ENCODE data around the gene ZBTB7C. TPM values are rescaled to one million over a fixed set of nuclear protein-coding genes. Genes with fewer than 3 reads are reported as not detected.
A peak's percentile ranks its signal among the peaks of the same experiment; 100 is the strongest.

ZBTB7C gene
- total and polyA plus RNA-seq, 4 experiments from 2014 or later, result 0.23 TPM; not detected in 3

DNA sequence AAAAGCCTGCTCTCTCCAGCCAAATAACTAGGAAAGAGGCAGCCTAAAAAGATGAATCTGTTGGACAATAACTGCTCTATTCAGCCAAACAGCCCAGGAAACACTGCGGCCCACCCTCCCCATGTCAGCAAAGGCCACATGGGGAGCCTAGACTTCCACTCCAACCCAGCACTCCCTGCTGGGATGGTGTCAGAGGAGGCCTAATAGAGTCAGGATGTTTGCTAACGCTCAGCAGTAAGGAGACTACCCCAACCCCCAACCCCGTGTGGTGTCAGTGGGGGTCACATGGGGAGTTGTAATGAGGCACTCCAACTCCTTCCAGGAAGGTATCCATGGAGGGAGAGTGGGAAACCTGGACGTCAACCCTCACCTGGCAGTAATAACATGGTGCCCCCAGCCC lies 41.6 kb downstream of the ZBTB7C start:
- H3K4me3 Mint-ChIP-seq, result no peak overlapping the region
- H3K36me3 Mint-ChIP-seq, result no peaks in the 10 kb centered on the region
- Histone ChIP-seq H3K4me1 (ENCODE audit: insufficient read depth, low read length) (no peaks in the 10 kb centered on the region), H3K9me3 (ENCODE audit: control insufficient read depth in 1 of 2, low read length in 2 of 2) (no peaks in the 10 kb centered on the region), H3K27me3 (ENCODE audit: insufficient read depth, low read length) (no peaks in the 10 kb centered on the region), H3K4me3 (ENCODE audit: low read length in 2 of 2) (no peak overlapping the region), H3K36me3 (ENCODE audit: insufficient read depth, low read length) (no peaks in the 10 kb centered on the region), H3K27ac (ENCODE audit: low read depth, low read length) (no peak overlapping the region)
- peaks cover 8 to 12% of the 10 kb centered on the region in 2 donors for H3K27me3 Mint-ChIP-seq
- POLR2A ChIA-PET (ENCODE audit: partially characterized antibody), result no interaction called here
- CTCF ChIA-PET (ENCODE audit: partially characterized antibody), result no interaction called here
- H3K9me3 Mint-ChIP-seq, result peaks cover 3 to 23% (median 10%) of the 10 kb centered on the region in 8 donors
- no peak overlapping the region for H3K27ac Mint-ChIP-seq
- intact Hi-C loops (cut with micrococcal nuclease), result no loop called here
- H3K4me1 Mint-ChIP-seq, result no peaks in the 10 kb centered on the region
- DNase-seq, result no peak

DNA sequence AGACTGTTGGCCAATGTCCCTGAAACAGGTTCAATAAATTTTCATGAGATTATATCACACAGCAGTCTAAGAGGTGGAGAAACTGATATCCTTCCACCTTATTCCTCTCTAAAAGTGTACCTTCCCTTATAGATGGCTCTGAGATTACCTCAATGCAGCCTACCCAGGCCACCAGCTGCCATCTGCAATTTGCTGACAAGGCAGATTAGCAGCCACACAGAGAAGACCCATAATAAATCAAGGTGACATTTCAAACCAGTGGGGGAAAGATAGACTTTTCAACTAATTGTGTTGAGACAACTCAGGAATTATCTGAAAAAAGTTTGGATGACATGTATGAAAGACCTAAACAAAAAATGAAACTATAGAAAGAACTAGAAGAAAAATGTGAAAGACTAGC lies 43.2 kb downstream of the ZBTB7C start:
- POLR2A ChIA-PET (ENCODE audit: partially characterized antibody), result no interaction called here
- H3K9me3 Mint-ChIP-seq, result peaks cover 3 to 23% (median 10%) of the 10 kb centered on the region in 8 donors
- Histone ChIP-seq H3K9me3 (ENCODE audit: control insufficient read depth in 1 of 2, low read length in 2 of 2) (no peaks in the 10 kb centered on the region), H3K27me3 (ENCODE audit: insufficient read depth, low read length) (no peaks in the 10 kb centered on the region), H3K27ac (ENCODE audit: low read depth, low read length) (no peak overlapping the region), H3K4me3 (ENCODE audit: low read length in 2 of 2) (no peak overlapping the region), H3K36me3 (ENCODE audit: insufficient read depth, low read length) (no peaks in the 10 kb centered on the region), H3K4me1 (ENCODE audit: insufficient read depth, low read length) (no peaks in the 10 kb centered on the region)
- CTCF ChIA-PET (ENCODE audit: partially characterized antibody), result no interaction called here
- peaks cover 11 to 12% of the 10 kb centered on the region in 2 donors for H3K27me3 Mint-ChIP-seq
- no peaks in the 10 kb centered on the region for H3K36me3 Mint-ChIP-seq
- DNase-seq, result no peak
- H3K4me1 Mint-ChIP-seq, result no peaks in the 10 kb centered on the region
- no peak overlapping the region for H3K4me3 Mint-ChIP-seq
- H3K27ac Mint-ChIP-seq, result no peak overlapping the region
- intact Hi-C loops (cut with micrococcal nuclease), result no loop called here

DNA sequence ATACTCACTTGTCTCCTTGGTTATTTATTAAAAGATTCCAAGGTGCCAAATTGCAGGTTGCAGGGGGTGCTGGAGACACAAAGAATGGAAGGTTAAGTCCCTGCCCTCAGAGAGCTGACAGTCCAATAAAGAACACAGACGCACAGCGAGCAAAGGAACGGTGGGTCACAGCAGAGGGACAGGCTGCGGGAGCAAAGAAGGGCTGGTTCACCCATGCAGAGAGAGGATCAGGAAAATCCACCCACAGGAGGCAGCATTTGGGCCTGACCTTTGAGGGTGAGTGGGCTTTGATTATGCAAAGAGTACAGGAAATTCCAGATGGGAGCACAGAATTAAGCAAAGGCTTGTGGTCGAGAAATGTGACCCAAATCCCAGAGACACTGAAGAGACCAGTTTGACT lies 45.0 kb downstream of the ZBTB7C start:
- no peaks in the 10 kb centered on the region for H3K36me3 Mint-ChIP-seq
- POLR2A ChIA-PET (ENCODE audit: partially characterized antibody), result no interaction called here
- Histone ChIP-seq H3K27ac (ENCODE audit: low read depth, low read length) (no peak overlapping the region), H3K4me3 (ENCODE audit: low read length in 2 of 2) (no peak overlapping the region), H3K27me3 (ENCODE audit: insufficient read depth, low read length) (no peaks in the 10 kb centered on the region), H3K9me3 (ENCODE audit: control insufficient read depth in 1 of 2, low read length in 2 of 2) (no peaks in the 10 kb centered on the region), H3K36me3 (ENCODE audit: insufficient read depth, low read length) (no peaks in the 10 kb centered on the region), H3K4me1 (ENCODE audit: insufficient read depth, low read length) (no peaks in the 10 kb centered on the region)
- DNase-seq, result no peak
- H3K27me3 Mint-ChIP-seq, result peaks cover 12 to 21% of the 10 kb centered on the region in 2 donors
- H3K9me3 Mint-ChIP-seq, result peaks cover 3 to 19% (median 10%) of the 10 kb centered on the region in 8 donors
- no peak overlapping the region for H3K27ac Mint-ChIP-seq
- H3K4me1 Mint-ChIP-seq, result no peaks in the 10 kb centered on the region
- CTCF ChIA-PET (ENCODE audit: partially characterized antibody), result no interaction called here
- intact Hi-C loops (cut with micrococcal nuclease), result no loop called here
- peak overlapping the region in 1 of 8 donors; percentile 44 for H3K4me3 Mint-ChIP-seq

DNA sequence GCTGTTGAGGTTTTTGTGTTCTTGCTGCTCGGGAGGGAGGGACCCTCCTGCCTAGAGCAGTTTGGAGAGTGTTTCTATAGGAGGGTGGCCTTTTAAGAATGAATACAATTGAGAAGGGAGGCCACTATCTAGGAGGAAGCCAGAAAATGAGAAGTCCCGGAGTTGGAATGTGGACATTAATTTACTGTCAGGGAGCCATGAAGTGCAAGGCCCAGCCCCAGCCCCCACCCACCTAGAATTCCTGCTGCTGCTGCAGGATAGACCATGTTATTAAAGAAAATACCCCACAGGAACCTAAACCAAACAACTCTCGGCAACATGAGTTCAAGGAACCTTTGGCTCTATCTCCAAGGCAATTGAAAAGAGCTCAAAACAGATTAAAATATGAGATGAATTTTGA lies 46.0 kb downstream of the ZBTB7C start:
- Mint-ChIP-seq H3K4me3 (no peak overlapping the region), H3K4me1 (no peaks in the 10 kb centered on the region), H3K9me3 (peaks cover 3 to 19% (median 8%) of the 10 kb centered on the region in 8 donors), H3K36me3 (no peaks in the 10 kb centered on the region), H3K27me3 (peaks cover 12 to 21% of the 10 kb centered on the region in 2 donors), H3K27ac (no peak overlapping the region)
- CTCF ChIA-PET (ENCODE audit: partially characterized antibody), result no interaction called here
- no peaks in the 10 kb centered on the region for H3K27me3 ChIP-seq (ENCODE audit: insufficient read depth, low read length)
- intact Hi-C loops (cut with micrococcal nuclease), result no loop called here
- H3K4me3 ChIP-seq (ENCODE audit: low read length in 2 of 2), result no peak overlapping the region
- POLR2A ChIA-PET (ENCODE audit: partially characterized antibody), result no interaction called here
- H3K36me3 ChIP-seq (ENCODE audit: insufficient read depth, low read length), result no peaks in the 10 kb centered on the region
- H3K4me1 ChIP-seq (ENCODE audit: insufficient read depth, low read length), result no peaks in the 10 kb centered on the region
- no peaks in the 10 kb centered on the region for H3K9me3 ChIP-seq (ENCODE audit: control insufficient read depth in 1 of 2, low read length in 2 of 2)
- H3K27ac ChIP-seq (ENCODE audit: low read depth, low read length), result no peak overlapping the region
- DNase-seq, result no peak

DNA sequence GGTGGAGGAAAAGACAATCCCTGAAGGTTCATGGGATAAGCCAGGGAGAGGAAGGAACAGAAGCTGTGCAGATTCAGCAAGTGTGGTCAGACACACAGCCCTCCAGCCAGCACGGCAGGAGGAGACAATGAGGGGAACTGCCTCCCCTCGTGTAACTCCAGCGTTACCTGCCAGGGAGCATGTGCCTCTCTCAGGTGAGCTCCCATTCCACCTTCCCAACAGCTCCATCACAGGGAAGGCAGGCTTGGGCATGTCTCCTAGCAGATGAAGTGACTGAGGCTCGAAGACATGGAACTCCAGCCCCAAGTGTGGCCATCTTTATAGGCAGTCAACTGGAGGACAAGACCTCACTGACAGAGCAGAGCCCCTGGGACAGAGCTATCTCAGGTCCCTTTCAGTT lies 47.4 kb downstream of the ZBTB7C start:
- Mint-ChIP-seq H3K36me3 (no peaks in the 10 kb centered on the region), H3K27me3 (peaks cover 15 to 23% of the 10 kb centered on the region in 2 donors), H3K4me3 (no peak overlapping the region), H3K4me1 (no peaks in the 10 kb centered on the region), H3K9me3 (peaks cover 3 to 19% (median 8%) of the 10 kb centered on the region in 8 donors), H3K27ac (no peak overlapping the region)
- Histone ChIP-seq H3K4me1 (ENCODE audit: insufficient read depth, low read length) (no peaks in the 10 kb centered on the region), H3K9me3 (ENCODE audit: control insufficient read depth in 1 of 2, low read length in 2 of 2) (no peaks in the 10 kb centered on the region), H3K27me3 (ENCODE audit: insufficient read depth, low read length) (no peaks in the 10 kb centered on the region), H3K4me3 (ENCODE audit: low read length in 2 of 2) (no peak overlapping the region), H3K27ac (ENCODE audit: low read depth, low read length) (no peak overlapping the region), H3K36me3 (ENCODE audit: insufficient read depth, low read length) (no peaks in the 10 kb centered on the region)
- POLR2A ChIA-PET (ENCODE audit: partially characterized antibody), result no interaction called here
- CTCF ChIA-PET (ENCODE audit: partially characterized antibody), result no interaction called here
- intact Hi-C loops (cut with micrococcal nuclease), result no loop called here
- DNase-seq, result no peak

DNA sequence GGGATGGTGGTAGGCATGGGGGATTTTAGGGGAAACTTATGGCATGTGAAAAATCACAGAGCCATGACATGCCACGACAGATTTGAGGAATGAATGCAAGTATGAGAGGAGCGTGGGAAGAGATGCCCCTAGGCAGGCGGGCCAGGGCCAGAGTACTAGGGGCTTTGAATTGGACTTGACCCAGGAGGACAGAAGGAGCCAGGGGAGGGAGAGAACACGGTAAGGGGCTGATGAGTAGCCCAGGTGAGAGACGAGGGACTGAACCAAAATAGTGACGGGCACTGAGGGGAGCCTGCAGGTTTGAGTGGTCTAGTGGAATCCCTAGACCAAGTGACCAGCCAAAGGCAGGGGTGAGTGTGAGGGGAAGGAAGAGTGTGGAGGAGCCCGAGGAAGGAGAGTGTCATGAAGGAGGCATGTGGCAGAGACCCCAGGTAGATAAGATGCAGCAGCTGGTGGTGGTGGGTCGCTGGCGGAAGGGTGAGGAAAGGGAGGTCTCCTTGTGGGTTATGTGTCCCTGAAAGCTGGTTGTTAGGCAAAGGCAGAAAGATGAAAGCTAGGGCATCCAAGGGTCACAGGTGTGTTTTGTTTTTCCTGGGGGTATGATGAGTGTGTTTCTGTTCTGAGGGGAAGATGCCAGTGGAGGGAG lies 48.7 kb downstream of the ZBTB7C start:
- Histone ChIP-seq H3K4me3 (ENCODE audit: low read length in 2 of 2) (no peak overlapping the region), H3K9me3 (ENCODE audit: control insufficient read depth in 1 of 2, low read length in 2 of 2) (no peaks in the 10 kb centered on the region), H3K27me3 (ENCODE audit: insufficient read depth, low read length) (no peaks in the 10 kb centered on the region), H3K36me3 (ENCODE audit: insufficient read depth, low read length) (no peaks in the 10 kb centered on the region), H3K4me1 (ENCODE audit: insufficient read depth, low read length) (no peaks in the 10 kb centered on the region), H3K27ac (ENCODE audit: low read depth, low read length) (no peak overlapping the region)
- Mint-ChIP-seq H3K9me3 (peaks cover 3 to 15% (median 6%) of the 10 kb centered on the region in 8 donors), H3K36me3 (no peaks in the 10 kb centered on the region), H3K4me3 (no peak overlapping the region), H3K27me3 (peaks cover 11 to 26% of the 10 kb centered on the region in 2 donors), H3K27ac (no peak overlapping the region), H3K4me1 (no peaks in the 10 kb centered on the region)
- intact Hi-C loops (cut with micrococcal nuclease), result no loop called here
- ChIA-PET POLR2A (ENCODE audit: partially characterized antibody) (no interaction called here), CTCF (ENCODE audit: partially characterized antibody) (no interaction called here)
- no peak for DNase-seq

DNA sequence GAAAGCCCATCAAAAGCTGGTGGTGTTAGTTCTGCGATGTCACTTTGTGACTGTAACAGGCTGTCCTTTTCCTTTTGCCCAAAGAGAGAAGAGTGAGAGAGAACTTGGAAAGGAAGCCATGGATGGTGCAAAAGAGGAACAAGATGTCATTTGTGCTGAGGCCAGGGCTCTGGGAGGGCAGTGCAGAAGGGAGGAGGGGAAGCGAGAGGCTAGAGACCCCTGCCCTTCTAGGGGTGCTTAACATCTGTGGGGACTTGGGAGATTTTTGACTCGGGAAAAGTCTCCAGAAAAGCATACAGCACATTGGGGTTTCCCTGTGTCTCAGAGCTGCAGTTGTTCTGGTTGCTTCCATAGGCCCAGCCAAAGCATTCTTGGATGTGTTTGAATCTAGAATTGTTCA lies 49.6 kb downstream of the ZBTB7C start:
- intact Hi-C loops (cut with micrococcal nuclease), result no loop called here
- Histone ChIP-seq H3K27ac (ENCODE audit: low read depth, low read length) (no peak overlapping the region), H3K4me1 (ENCODE audit: insufficient read depth, low read length) (no peaks in the 10 kb centered on the region), H3K36me3 (ENCODE audit: insufficient read depth, low read length) (no peaks in the 10 kb centered on the region), H3K9me3 (ENCODE audit: control insufficient read depth in 1 of 2, low read length in 2 of 2) (no peaks in the 10 kb centered on the region), H3K27me3 (ENCODE audit: insufficient read depth, low read length) (no peaks in the 10 kb centered on the region), H3K4me3 (ENCODE audit: low read length in 2 of 2) (no peak overlapping the region)
- H3K9me3 Mint-ChIP-seq, result peaks cover 0 to 10% (median 1%) of the 10 kb centered on the region in 8 donors
- ChIA-PET CTCF (ENCODE audit: partially characterized antibody) (no interaction called here), POLR2A (ENCODE audit: partially characterized antibody) (no interaction called here)
- no peak overlapping the region for H3K4me3 Mint-ChIP-seq
- H3K4me1 Mint-ChIP-seq, result no peaks in the 10 kb centered on the region
- no peak overlapping the region for H3K27ac Mint-ChIP-seq
- peaks cover 11 to 23% of the 10 kb centered on the region in 2 donors for H3K27me3 Mint-ChIP-seq
- no peaks in the 10 kb centered on the region for H3K36me3 Mint-ChIP-seq
- DNase-seq, result no peak

DNA sequence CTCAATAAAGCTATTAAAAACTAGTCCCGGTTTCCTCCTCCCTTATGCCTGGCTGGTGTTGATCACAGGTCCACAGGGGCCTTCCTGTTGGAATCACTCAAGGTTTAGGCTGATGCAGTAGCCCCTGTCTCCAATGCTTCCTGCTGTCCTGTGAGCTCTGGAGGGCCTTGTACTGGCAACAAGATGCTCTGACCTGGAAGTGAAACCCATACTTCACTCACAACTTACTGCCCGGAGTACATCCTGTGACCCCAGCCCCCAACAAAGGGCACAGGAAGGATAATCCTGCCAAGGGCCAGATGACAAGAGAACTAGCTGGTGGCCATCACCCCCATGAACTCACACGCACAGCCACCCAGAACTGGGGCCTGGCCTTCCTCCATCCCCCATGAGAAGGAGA lies 50.3 kb downstream of the ZBTB7C start:
- Histone ChIP-seq H3K9me3 (ENCODE audit: control insufficient read depth in 1 of 2, low read length in 2 of 2) (no peaks in the 10 kb centered on the region), H3K27me3 (ENCODE audit: insufficient read depth, low read length) (no peaks in the 10 kb centered on the region), H3K27ac (ENCODE audit: low read depth, low read length) (no peak overlapping the region), H3K4me3 (ENCODE audit: low read length in 2 of 2) (no peak overlapping the region), H3K36me3 (ENCODE audit: insufficient read depth, low read length) (no peaks in the 10 kb centered on the region), H3K4me1 (ENCODE audit: insufficient read depth, low read length) (no peaks in the 10 kb centered on the region)
- Mint-ChIP-seq H3K36me3 (no peaks in the 10 kb centered on the region), H3K27ac (no peak overlapping the region), H3K4me1 (no peaks in the 10 kb centered on the region), H3K4me3 (no peak overlapping the region), H3K27me3 (peaks cover 7 to 20% of the 10 kb centered on the region in 2 donors), H3K9me3 (peaks cover 0 to 4% (median 0%) of the 10 kb centered on the region in 8 donors)
- no peak for DNase-seq
- ChIA-PET POLR2A (ENCODE audit: partially characterized antibody) (no interaction called here), CTCF (ENCODE audit: partially characterized antibody) (no interaction called here)
- intact Hi-C loops (cut with micrococcal nuclease), result no loop called here

Measured in CD4-positive, alpha-beta memory T cell (primary cell).